C4-2B (cell line): Measurements from ENCODE around the gene SNX8.

ENCODE experiments used
- H3K27ac ChIP-seq: fragments of 450-650 bp; 2 replicates; pipeline ENCODE4 v1.5.1; 2017
- CTCF ChIP-seq: fragments of 450-650 bp; conservative IDR thresholded peaks from 2 replicates; pipeline ENCODE4 v1.5.1; 2017; ENCODE audit warnings: mild to moderate bottlenecking
- ZFX ChIP-seq: fragments of 450-650 bp; IDR thresholded peaks from 2 replicates; pipeline ENCODE4 v1.6.1; 2017

SNX8 gene

GRCh38 chr7:2222516-2222915 is 91.7 kb downstream of the SNX8 start:
- TF ChIP-seq CTCF (no peak), ZFX (no peak)
- H3K27ac ChIP-seq: no peak overlapping the region

GRCh38 chr7:2220954-2221353 is 93.3 kb downstream of the SNX8 start:
- TF ChIP-seq CTCF (no peak), ZFX (no peak)
- no peak overlapping the region for H3K27ac ChIP-seq

GRCh38 chr7:2220506-2220905 is 93.7 kb downstream of the SNX8 start:
- TF ChIP-seq ZFX (no peak), CTCF (no peak)
- no peak overlapping the region for H3K27ac ChIP-seq

DNA sequence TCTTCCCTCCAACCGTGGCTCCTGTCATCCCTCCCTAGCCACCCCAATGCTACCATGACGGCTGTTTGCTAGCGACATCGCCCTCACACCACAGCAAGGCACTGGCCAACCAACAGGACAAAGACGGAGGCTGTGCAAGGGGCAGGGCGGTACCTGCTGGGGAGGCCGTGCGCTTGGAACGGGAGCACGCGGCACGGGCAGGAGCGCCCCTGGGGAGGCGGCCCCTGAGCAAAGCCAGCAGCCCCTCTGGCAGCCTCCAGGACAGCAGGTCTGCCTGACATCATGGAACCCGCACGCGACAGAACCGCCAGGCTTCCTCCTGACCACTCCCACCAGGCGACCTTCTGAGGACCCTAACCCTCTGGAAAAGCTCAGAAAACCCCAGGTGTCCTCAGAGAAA is 94.2 kb downstream of the SNX8 start:
- H3K27ac ChIP-seq: no peak overlapping the region
- no peak for TF ChIP-seq CTCF
- TF ChIP-seq ZFX: no peak

GRCh38 chr7:2219606-2220005 is 94.6 kb downstream of the SNX8 start:
- TF ChIP-seq CTCF: no peak
- no peak for TF ChIP-seq ZFX
- H3K27ac ChIP-seq: no peak overlapping the region

GRCh38 chr7:2219136-2219535 is 95.1 kb downstream of the SNX8 start:
- TF ChIP-seq ZFX: no peak
- H3K27ac ChIP-seq: no peak overlapping the region

DNA sequence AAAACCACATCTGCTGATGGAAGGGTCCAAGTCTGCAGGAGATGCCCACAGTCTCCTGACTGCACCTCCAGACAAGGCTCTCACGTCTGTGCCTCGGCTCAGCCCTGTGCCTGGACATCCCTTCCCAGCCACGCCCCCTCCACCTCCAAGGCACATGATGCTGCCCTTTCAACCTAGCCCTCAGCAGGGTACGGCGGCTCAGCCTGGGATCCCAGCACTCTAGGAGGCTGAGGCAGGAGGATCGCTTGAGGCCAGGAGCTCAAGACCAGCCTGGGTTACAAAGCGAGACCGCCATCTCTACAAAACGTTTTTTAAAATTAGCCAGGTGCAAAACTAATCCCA is 95.8 kb downstream of the SNX8 start:
- no peak for TF ChIP-seq CTCF
- TF ChIP-seq ZFX: no peak

GRCh38 chr7:2217716-2218443 is 96.4 kb downstream of the SNX8 start:
- no peak overlapping the region for H3K27ac ChIP-seq
- TF ChIP-seq ZFX (no peak), CTCF (no peak)

More for the DNA sequence above, 95.8 kb downstream of the SNX8 start:
- no peak overlapping the region for H3K27ac ChIP-seq
